HG03354 (cell line): ENCODE data around the gene RGMA.

Source experiments
- ATAC-seq: cut with Tn5 transposase; IDR thresholded peaks from one replicate; pipeline ENCODE4 v1.9.1; 2021; ENCODE audit warnings: mild to moderate bottlenecking; ENCODE audit not compliant: unreplicated experiment, poor library complexity, severe bottlenecking

The RGMA gene

GRCh38 chr15:93088981-93089726 lies at the start of gene RGMA:
TSS of gene RGMA (minus strand) at chr15:93089211. CDS start at chr15:93088932, 279 bp downstream.
- ATAC-seq = peak; percentile 15

- ATAC-seq = no peak
Observed at GRCh38 chr15:93136606-93137005, 47.6 kb upstream of the RGMA start.

- ATAC-seq = no peak
Observed at GRCh38 chr15:93135997-93136397, 47.0 kb upstream of the RGMA start.

- no peak for ATAC-seq
Observed at GRCh38 chr15:93135459-93135858, 46.4 kb upstream of the RGMA start.

- no peak for ATAC-seq
Observed at GRCh38 chr15:93131485-93132095, 42.6 kb upstream of the RGMA start.

- ATAC-seq = no peak
Observed at GRCh38 chr15:93129702-93130488, 40.9 kb upstream of the RGMA start.

GRCh38 chr15:93127286-93127685 lies 38.3 kb upstream of the RGMA start:
- no peak for ATAC-seq

GRCh38 chr15:93126599-93126998 lies 37.6 kb upstream of the RGMA start:
- ATAC-seq = no peak

GRCh38 chr15:93126148-93126547 lies 37.1 kb upstream of the RGMA start:
- ATAC-seq = no peak

- no peak for ATAC-seq
Observed at GRCh38 chr15:93124126-93124525, 35.1 kb upstream of the RGMA start.

- no peak for ATAC-seq
Observed at GRCh38 chr15:93121973-93122910, 33.2 kb upstream of the RGMA start.

- ATAC-seq = no peak
Observed at GRCh38 chr15:93121107-93121506, 32.1 kb upstream of the RGMA start.

GRCh38 chr15:93118904-93119303 lies 29.9 kb upstream of the RGMA start:
- ATAC-seq = no peak

- ATAC-seq = no peak
Observed at GRCh38 chr15:93111451-93111850, 22.4 kb upstream of the RGMA start.

GRCh38 chr15:93110502-93111040 lies 21.6 kb upstream of the RGMA start:
- no peak for ATAC-seq

- ATAC-seq = no peak
Observed at GRCh38 chr15:93109336-93110102, 20.5 kb upstream of the RGMA start.

- no peak for ATAC-seq
Observed at GRCh38 chr15:93107646-93108045, 18.6 kb upstream of the RGMA start.

GRCh38 chr15:93105485-93105884 lies 16.5 kb upstream of the RGMA start:
- ATAC-seq = no peak

- ATAC-seq = no peak
Observed at GRCh38 chr15:93103823-93104222, 14.8 kb upstream of the RGMA start.
